Measurements from ENCODE around the gene CEACAM19.

- TF ChIP-seq PRDM15 (CRISPR knock-in tag; IDR thresholded peaks at IDR 0.05) = no peak
- TF ChIP-seq NFYB (IDR thresholded peaks at IDR 0.05; ENCODE audit: insufficient read depth, low read depth, low read length) = no peak
Measured at GRCh38 chr19:44687888-44688287, 16.6 kb downstream of the CEACAM19 start.
